HepG2 (cell line): Measurements from ENCODE around the gene CHAF1A. TPM values are rescaled to one million over a fixed set of nuclear protein-coding genes. Genes with fewer than 3 reads are reported as not detected.

Experiments
- ATF4 ChIP-seq, 2 experiments: fragments of 450-650 bp in 1 of 2; sonication (generic) in 1 of 2; formaldehyde crosslinking; IDR thresholded peaks; 2 replicates each; pipeline versions ENCODE4 v1.5.0 to v1.8.0; 2020 to 2022; ENCODE audit warnings: mild to moderate bottlenecking in 1 of 2, missing genetic modification reagents in 1 of 2
- HNF4G ChIP-seq, 2 experiments: sonication (generic) in 1 of 2; formaldehyde crosslinking in 1 of 2; IDR thresholded peaks; 2 replicates each; pipeline versions ENCODE4 v1.4.0 to v1.6.1; 2011 to 2020; ENCODE audit warnings: borderline replicate concordance in 2 of 2, low read depth in 2 of 2, mild to moderate bottlenecking in 2 of 2, low read length in 1 of 2, missing genetic modification reagents in 1 of 2, moderate library complexity in 1 of 2
- JUN ChIP-seq: sonication (generic); formaldehyde crosslinking; IDR thresholded peaks from 2 replicates; pipeline ENCODE4 v1.4.0; 2020; ENCODE audit warnings: mild to moderate bottlenecking, missing genetic modification reagents
- MAZ ChIP-seq, 2 experiments: sonication (generic) in 1 of 2; formaldehyde crosslinking in 1 of 2; IDR thresholded peaks; 2 replicates each; pipeline versions ENCODE4 v1.5.0 to v1.6.1; 2012 to 2020; ENCODE audit warnings: low read depth in 2 of 2, mild to moderate bottlenecking in 2 of 2, borderline replicate concordance in 1 of 2, improper control_type of control experiment in 1 of 2, low read length in 1 of 2, missing genetic modification reagents in 1 of 2, moderate library complexity in 1 of 2
- ZNF703 ChIP-seq: sonication (generic); formaldehyde crosslinking; IDR thresholded peaks from 2 replicates; pipeline ENCODE4 v1.5.1; 2020; ENCODE audit warnings: missing genetic modification reagents, mild to moderate bottlenecking, moderate library complexity, borderline replicate concordance
- ZSCAN5A ChIP-seq: sonication (generic); formaldehyde crosslinking; IDR thresholded peaks from 2 replicates; pipeline ENCODE4 v1.8.0; 2022; ENCODE audit warnings: mild to moderate bottlenecking, missing genetic modification reagents, borderline replicate concordance
- polyA plus RNA-seq, 8 experiments: library from polyadenylated mRNA; depleted of rRNA in 3 of 8; stranded (reverse) in 7 of 8; unstranded in 1 of 8; fragments of >200 nt; fragmentation: Illumina TruSeq in 4 of 8; extraction: Trizol in 4 of 8; gene quantifications; 2 replicates each; pipeline versions ENCODE4 v1.2.1 to v1.2.3, GENCODE V29; 2011 to 2016; ENCODE audit warnings: low read depth in 4 of 8, missing spikeins in 1 of 8, mixed read lengths in 1 of 8; ENCODE audit not compliant: insufficient read depth in 1 of 8
- total RNA-seq, 5 experiments: library from RNA; depleted of rRNA; stranded (reverse); fragments of >200 nt; fragmentation: Illumina TruSeq; extraction: Trizol; gene quantifications; 2 replicates each; pipeline ENCODE4 v1.2.3, GENCODE V29; 2016; ENCODE audit warnings: low read depth in 1 of 5

The CHAF1A gene
- total and polyA plus RNA-seq, 2 of the 13 experiments (the other 11 are each of a cell fraction or from before 2014, with no cell fraction given): 11.0 to 34.8 TPM

GRCh38 chr19:4473011-4473762, 70.7 kb downstream of the CHAF1A start (continued):
- TF ChIP-seq MAZ (IDR thresholded peaks at IDR 0.05; ENCODE audit: borderline replicate concordance, low read depth, low read length) (no peak), MAZ (CRISPR knock-in tag; IDR thresholded peaks at IDR 0.05; ENCODE audit: low read depth) (no peak), ZNF703 (CRISPR knock-in tag) (no peak), JUN (CRISPR knock-in tag) (no peak), HNF4G (IDR thresholded peaks at IDR 0.05; ENCODE audit: borderline replicate concordance, low read depth, low read length) (no peak), HNF4G (CRISPR knock-in tag; IDR thresholded peaks at IDR 0.05; ENCODE audit: borderline replicate concordance, low read depth) (no peak), ZSCAN5A (CRISPR knock-in tag) (no peak), ATF4 (CRISPR knock-in tag; IDR thresholded peaks at IDR 0.05) (no peak)
